NCI-H1930 (cell line): Measurements from ENCODE around the gene MEGF8.

Experiments
- DNase-seq, 2 experiments: peaks; one replicate each; lab custom pipeline; 2025; lab: John Stamatoyannopoulos, UW

Gene MEGF8

DNA sequence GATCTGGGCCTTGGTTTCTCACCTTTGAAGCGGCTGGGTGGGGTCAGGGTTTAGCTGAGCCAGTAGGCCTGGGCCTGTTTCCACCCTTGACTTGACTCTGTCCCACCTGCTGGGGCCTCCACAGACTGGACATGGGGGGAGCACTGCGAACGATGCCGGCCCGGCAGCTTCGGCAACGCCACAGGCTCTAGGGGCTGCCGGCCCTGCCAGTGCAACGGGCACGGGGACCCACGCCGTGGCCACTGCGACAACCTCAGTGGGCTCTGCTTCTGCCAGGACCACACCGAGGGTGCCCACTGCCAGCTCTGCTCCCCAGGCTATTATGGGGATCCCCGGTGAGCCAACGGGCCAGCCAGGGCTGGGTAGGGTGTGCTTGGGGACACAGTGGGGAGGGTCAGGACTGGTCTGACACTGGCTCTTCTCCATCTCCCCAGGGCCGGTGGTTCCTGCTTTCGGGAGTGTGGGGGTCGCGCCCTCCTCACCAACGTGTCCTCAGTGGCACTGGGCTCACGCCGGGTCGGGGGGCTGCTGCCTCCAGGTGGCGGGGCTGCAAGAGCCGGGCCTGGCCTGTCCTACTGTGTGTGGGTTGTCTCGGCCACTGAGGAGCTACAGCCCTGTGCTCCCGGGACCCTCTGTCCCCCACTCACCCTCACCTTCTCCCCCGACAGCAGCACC is 28.0 kb downstream of the MEGF8 start:
- DNase-seq: no peak

DNA sequence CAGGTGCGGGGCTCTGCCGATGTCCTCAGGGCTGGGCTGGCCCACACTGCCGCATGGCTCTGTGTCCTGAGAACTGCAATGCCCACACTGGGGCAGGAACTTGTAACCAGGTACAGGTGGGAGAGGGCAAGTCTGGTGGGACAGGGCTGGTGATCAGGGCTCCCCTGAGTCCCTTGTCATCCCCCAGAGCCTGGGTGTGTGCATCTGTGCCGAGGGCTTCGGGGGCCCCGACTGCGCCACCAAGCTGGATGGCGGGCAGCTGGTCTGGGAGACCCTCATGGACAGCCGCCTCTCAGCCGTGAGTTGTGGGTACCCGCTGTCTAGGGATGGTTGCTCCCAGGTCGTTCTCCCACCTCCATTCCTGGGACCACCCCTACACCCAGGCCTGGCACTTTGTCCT is 30.5 kb downstream of the MEGF8 start:
- DNase-seq: no peak

DNA sequence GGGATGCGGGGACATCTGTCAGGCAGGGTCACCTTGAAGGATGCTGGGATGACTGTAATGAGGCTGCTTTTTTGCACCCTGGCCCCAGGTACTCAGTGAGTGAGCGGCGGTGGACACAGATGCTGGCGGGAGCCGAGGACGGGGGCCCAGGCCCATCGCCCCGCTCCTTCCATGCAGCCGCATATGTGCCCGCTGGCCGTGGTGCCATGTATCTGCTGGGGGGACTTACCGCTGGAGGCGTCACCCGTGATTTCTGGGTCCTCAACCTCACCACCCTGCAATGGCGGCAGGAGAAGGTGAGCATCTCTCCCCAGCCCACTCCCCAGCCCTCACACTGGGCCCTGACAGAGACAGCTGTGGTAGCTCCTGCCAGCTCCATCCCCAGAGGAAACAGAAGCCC is 31.3 kb downstream of the MEGF8 start:
- DNase-seq: no peak

DNA sequence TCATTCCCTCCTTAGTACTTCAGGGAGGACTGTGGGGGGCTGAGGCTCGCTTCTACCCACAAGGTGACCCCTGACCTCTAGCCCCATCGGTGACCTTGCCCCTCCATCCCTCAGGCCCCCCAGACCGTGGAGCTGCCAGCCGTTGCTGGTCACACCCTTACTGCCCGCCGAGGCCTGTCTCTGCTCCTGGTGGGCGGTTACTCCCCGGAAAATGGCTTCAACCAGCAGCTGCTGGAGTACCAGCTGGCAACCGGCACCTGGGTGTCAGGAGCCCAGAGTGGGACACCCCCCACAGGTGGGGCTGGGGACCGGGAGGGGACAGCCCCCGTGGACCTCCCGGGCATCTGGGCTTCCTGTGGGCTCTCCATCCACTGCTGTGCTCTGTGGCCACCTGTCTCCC is 31.9 kb downstream of the MEGF8 start:
- no peak for DNase-seq

DNA sequence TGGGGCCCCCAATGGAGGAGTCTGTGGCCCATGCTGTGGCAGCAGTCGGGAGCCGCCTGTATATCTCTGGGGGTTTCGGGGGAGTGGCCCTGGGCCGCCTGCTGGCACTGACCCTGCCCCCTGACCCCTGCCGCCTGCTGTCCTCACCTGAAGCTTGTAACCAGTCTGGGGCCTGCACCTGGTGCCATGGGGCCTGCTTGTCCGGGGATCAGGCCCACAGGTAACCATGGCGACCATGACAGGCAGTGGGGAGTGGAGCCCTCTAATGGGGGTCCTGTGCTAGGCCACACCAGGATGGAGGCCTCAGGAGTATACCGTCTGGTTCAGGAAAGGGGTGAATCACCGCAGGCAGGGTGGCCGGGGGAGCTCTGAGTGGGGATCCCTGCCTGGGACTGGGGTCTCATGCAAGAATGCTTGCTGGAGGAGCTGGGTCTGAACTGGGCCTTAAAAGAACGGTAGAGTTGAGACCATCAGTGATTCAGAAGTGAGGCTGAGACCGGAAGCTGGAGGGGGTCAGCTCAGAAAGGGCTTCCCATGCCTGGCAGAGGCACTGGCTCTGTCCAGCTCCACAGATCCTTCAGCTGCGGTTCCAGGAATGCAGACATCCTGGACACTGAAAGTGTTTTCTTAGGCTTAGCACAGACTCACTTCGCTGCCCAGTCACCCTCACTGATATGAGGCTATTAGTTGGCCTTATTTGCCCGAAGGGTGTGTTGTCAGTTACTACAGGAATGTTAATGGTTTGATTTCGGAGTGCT is 35.5 kb downstream of the MEGF8 start:
- no peak for DNase-seq

DNA sequence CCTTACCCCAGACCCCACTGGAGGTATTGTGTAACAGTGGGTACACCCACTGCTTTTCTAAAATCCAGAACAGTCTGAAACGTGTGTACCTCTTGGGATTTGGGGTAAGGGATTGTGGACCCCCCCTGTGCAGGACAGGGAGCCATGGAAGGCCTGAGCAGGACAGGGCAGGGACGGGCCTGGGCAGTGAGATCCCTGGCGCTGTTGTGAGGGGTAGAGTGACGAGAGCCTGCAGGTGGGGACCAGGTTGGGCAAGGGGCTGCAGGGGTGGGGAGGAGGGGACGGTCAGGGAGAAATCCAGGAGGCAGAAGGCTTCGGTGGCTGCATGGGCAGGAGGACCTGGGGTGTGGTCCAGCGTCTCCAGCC is 36.1 kb downstream of the MEGF8 start:
- DNase-seq: no peak

DNA sequence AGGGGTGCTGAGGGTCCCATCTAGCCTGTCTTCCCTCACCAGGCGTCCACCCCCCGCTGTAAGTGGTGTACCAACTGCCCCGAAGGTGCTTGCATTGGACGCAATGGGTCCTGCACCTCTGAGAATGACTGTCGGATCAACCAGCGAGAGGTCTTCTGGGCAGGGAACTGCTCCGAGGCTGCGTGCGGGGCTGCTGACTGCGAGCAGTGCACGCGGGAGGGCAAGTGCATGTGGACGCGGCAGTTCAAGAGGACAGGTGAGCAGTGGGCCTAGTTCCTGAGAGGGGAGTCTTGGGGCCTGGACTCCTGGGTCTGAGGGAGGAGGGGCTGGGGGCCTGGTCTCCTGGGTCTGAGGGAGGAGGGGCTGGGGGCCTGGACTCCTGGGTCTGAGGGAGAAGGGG is 36.9 kb downstream of the MEGF8 start:
- DNase-seq: no peak

DNA sequence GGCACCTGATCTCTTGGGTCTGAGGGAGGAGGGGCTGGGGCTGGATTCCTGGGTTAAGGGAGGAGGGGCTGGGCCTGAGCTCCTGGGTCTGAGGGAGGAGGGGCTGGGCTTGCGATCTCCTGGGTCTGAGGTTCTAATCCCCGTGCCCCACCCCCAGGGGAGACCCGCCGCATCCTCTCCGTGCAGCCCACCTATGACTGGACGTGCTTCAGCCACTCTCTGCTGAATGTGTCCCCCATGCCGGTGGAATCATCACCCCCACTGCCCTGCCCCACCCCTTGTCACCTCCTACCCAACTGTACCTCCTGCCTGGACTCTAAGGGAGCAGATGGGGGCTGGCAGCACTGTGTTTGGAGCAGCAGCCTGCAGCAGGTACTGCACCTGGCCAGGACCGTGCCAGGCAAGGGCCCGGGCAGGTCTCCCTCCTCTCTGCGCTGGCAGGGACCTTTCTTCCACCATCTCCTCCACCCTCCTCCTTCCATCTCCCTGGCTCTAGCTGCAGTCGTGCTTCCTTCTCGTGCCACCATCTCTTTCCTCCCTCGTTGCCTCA is 37.5 kb downstream of the MEGF8 start:
- DNase-seq: no peak

DNA sequence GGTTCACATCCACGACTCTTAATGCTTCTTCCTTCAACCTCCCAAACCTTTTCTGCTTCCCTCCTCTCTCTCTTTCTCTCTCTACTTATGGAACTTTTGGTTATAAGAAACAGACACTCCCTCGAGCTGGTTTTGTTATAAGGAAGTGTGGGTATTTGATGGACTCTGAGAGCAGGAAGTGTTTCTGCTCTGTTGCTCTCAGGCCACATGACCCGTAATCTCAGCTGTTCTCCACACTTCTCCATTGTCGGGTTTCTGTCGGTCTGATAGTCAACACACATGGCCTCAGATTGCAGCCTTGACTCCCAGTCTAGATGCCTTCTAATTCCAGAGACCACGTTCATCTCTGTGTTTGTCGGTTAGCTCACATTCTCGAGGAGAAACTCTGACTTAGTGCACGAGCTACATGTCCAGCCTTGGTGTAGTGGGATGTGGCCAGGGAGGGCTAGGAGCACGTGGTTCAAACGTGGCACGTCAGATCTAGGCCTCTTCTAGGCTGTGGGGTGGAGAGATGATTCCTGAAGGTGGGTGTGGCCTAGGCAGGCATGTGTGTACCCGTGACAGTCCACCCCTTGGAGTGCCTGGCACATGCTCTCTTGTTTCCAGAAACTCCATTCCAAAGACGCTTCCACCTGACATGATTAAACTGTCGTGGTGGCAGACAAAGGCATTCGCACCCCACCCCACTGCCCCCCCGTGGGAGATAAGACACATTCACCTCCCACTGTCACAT is 38.3 kb downstream of the MEGF8 start:
- no peak for DNase-seq

DNA sequence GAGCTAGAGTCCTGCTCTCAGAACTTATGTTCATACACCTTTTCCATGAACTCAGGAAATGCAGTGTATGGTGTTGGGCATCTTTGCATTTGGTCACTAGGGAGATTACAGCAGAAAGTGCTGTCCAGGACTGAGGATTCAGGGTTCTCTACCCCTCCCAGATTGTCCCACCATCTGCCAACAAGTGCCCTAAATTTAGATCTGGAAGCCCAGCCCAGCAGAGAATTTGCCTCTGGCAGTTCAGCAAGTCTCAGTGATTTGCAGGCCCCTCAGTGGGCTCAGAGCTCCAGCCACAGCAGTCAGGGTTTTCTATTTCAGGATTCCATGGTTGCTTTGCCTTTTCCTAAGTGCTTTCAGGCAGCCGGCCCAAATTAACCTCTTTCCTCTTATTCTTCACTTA is 41.2 kb downstream of the MEGF8 start:
- no peak for DNase-seq

DNA sequence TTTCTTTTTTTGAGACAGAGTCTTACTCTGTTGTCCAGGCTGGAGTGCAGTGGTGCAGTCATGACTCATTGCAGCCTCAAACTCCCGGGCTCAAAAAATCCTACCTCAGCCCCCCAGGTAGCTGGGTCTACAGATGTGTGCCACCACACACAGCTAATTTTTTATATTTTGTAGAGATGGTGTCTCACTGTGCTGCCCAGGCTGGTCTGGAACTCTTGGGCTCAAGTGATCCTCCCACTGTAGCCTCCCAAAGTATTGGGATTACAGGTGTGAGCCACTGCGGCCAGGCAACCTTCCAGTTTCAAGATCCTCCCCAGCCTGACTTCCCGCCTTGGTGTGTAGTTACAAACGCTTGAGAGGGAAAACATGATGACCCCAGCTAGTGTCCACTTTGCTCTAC is 42.5 kb downstream of the MEGF8 start:
- no peak for DNase-seq

DNA sequence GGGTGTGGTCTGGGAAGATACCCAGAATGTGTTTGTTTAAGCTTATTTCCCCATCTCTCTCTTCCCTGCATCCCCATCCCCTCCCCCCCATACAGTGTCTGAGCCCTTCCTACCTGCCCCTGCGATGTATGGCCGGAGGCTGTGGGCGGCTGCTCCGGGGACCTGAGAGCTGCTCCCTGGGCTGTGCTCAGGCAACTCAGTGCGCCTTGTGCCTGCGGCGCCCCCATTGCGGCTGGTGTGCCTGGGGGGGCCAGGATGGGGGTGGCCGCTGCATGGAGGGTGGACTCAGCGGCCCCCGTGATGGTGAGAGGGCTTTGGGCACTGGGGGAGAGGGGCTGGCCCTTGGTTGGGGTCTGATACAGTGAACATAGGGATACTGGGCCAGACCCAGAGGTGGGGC is 42.9 kb downstream of the MEGF8 start:
- no peak for DNase-seq

DNA sequence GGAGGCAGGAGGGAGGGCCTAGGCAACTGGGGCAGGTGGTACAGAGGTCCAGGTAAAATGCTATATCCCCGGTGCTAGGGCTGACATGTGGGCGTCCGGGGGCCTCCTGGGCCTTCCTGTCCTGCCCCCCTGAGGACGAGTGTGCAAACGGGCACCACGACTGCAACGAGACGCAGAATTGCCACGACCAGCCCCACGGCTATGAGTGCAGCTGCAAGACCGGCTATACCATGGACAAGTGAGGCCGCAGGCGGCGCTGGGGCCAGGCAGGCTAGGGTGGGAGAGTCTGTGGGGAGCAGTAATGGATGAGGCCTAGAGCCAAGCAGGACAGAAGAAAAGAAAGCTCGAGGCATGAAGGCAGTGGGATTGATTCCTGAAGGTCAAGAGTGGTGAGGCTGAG is 43.3 kb downstream of the MEGF8 start:
- DNase-seq: no peak

DNA sequence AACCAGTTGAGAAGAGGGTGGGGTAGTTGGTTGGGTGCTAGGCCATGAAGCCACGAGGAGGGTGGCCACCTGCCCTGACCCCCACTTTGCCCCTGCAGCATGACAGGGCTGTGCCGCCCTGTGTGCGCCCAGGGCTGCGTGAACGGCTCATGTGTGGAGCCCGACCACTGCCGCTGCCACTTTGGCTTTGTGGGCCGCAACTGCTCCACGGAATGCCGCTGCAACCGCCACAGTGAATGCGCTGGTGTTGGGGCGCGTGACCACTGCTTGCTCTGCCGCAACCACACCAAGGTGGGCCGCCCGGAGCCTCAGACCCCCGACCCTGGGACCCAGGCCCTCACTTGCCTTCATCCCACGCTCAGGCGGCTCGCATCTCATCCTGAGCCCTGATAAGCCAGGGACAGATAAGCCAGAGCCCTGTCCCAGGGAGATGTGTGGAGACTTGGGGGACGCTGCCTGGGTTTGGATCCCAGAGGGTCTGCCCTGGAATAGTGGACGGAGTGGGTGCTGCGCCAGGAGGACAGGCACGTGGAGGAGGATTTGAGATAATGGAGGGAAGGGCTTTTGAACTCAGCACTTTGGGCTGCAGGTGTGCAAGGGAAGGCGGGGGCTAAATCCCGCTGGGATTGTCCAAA is 44.1 kb downstream of the MEGF8 start:
- DNase-seq: no peak

DNA sequence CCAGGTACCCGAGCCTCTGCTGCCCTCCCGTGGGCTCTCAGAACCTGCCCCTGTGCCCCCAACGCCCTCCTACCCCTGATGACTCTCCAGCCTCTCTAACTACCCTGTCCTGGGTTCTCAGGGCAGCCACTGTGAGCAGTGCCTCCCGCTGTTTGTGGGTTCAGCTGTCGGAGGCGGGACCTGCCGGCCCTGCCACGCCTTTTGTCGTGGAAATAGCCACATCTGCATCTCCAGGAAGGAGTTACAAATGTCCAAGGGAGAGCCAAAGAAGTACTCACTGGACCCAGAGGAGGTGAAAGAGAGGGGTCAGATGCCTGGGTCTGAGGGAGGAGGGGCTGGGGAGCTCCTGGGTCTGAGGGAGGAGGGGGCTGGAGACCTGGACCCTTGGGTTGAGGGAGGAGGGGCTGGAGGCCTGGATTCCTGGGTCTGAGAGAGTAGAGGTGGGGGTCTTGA is 44.7 kb downstream of the MEGF8 start:
- DNase-seq: no peak

DNA sequence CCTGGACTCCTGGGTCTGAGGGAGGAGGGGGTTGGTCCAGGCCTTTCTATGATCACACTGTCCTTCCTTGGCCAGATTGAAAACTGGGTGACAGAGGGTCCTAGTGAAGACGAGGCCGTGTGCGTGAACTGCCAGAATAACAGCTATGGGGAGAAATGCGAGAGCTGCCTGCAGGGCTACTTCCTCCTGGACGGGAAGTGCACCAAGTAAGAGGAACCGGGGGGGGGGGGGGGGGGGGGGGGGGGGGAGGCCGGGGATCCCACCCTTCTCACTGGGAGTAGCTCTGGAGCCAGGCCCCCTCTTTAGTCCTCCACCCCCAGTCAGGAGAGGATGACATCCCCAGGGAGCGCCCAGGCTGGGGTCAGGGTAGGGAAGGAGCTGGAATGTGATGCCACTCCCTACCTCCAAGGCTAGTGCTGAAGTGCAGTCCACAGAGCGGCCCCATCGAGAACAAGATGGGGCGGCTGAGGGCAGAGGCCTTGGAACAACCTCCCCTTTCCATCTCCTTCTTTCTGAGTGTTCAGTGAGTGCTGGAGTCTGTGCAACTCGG is 45.3 kb downstream of the MEGF8 start:
- no peak for DNase-seq

DNA sequence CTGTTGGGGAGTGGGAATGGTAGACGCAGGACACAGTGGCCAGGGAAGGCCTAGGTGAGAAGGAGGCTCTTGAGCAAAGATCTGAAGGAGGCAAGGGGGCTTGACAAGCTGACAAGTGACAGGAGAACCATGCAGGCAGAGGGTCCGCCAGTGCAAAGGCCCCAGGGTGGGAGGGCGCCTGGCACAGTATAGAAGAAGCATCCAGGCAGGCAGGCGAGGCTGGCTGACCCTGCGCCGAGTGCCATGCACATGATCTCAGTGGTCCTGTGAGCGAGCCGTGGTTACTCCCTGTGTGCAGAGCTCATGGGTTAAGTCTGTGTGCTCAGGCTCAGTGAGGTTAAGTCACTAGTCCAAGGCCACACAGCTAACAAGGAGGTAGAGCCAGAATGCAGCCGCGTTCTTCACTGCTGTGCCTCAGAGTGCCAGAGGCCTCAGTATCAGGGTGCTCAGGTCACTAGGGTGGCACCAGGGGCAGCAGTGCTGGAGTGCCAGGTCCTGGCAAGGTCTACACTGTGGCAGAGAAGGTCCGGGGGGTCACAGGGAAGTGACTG is 49.5 kb downstream of the MEGF8 start:
- DNase-seq: no peak

DNA sequence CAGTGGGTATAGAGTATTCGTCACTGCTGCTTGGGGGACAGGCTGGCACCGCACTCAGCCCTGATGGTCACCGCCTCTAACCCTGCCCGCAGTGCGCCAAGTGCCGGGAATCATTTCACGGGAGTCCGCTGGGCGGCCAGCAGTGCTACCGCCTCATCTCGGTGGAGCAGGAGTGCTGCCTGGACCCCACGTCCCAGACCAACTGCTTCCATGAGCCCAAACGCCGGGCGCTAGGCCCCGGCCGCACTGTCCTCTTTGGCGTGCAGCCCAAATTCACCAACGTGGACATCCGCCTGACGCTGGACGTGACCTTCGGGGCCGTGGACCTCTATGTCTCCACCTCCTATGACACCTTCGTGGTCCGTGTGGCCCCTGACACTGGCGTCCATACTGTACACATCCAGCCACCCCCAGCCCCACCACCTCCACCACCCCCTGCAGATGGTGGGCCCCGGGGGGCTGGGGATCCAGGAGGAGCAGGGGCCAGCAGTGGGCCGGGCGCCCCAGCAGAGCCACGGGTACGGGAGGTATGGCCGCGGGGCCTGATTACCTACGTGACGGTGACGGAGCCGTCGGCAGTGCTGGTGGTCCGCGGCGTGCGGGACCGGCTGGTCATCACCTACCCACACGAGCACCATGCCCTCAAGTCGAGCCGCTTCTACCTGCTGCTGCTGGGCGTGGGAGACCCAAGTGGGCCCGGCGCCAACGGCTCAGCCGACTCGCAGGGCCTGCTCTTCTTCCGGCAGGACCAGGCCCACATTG is 50.2 kb downstream of the MEGF8 start:
- DNase-seq: no peak

DNA sequence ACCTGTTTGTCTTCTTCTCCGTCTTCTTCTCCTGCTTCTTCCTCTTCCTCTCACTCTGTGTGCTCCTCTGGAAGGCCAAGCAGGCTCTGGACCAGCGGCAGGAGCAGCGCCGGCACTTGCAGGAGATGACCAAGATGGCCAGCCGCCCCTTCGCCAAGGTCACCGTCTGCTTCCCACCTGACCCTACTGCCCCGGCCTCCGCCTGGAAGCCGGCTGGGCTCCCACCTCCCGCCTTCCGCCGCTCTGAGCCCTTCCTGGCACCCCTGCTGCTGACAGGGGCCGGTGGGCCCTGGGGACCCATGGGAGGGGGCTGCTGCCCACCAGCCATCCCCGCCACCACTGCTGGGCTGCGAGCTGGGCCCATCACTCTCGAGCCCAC is 50.7 kb downstream of the MEGF8 start:
- DNase-seq: no peak

DNA sequence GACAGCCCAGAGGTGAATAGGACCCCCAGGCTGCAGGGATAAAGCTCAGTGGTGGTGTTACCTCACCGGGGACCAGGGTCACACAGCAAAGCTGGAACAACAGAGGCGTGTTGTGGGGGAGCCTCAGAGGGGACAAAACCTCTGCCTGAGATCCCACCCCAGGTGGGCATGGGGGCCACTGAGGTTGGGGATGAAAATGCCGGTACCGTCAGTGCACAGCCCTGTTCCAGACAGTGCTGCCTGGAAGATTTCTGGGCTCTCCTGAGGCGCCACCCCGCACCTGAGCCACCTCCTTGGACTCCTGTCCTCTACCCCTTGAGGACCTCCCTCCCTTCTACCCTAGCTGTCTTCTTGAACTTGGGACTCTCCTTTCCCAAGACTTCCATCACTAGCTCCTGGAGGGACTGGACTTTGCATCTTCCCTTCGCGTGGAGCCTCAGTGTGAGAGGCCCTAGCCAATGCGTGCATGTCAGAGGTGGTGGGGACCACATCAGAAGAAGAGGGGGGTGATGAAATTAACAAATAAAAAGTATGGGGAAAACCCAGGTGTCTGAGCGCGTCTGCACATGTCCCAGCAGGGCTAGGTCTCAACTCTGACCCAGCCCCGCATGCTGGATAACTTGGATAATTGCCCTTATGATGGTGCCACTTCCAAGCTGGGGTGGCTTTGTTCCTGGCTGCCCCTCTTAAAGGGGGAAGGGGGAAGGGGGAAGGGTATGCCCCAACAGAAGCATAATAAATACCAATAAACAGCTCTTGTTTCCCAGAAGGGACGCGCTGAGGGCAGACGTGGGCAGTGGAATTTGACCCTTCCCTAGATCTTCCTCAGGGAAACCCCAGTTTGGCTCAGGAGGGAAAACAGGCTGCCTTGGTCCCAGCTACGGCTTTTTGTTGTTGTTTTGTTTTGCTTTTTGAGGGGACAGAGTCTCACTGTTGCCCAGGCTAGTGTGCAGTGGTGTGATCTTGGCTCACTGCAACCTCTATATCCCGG is 53.1 kb downstream of the MEGF8 start:
- no peak for DNase-seq
